H9 (cell line): ENCODE measurements around the gene ACOT2. TPM values are rescaled to one million over a fixed set of nuclear protein-coding genes. Genes with fewer than 3 reads are reported as not detected.

Experiments
- DNase-seq: peaks from one replicate; pipeline ENCODE4 v3.0.0-alpha.2; 2017
- H2AFZ ChIP-seq: one replicate; pipeline ENCODE4 v1.6.1; 2013; ENCODE audit warnings: mild to moderate bottlenecking, low read length, control low read depth, moderate library complexity
- H2AK5ac ChIP-seq: 2 replicates; pipeline ENCODE4 v1.6.1; 2013; ENCODE audit warnings: low read length, control low read depth, mixed read lengths; ENCODE audit not compliant: insufficient read length
- H2BK120ac ChIP-seq: one replicate; pipeline ENCODE4 v1.6.1; 2013; ENCODE audit warnings: low read depth, mild to moderate bottlenecking, low read length, control low read depth, inconsistent platforms; ENCODE audit not compliant: poor library complexity, severe bottlenecking
- H2BK12ac ChIP-seq: 2 replicates; pipeline ENCODE4 v1.6.1; 2013; ENCODE audit warnings: low read length, control low read depth, mixed read lengths, low read depth; ENCODE audit not compliant: insufficient read length
- H2BK15ac ChIP-seq: 2 replicates; pipeline ENCODE4 v1.6.1; 2013; ENCODE audit warnings: low read depth, low read length, control low read depth
- H2BK20ac ChIP-seq: one replicate; pipeline ENCODE4 v1.6.1; 2013; ENCODE audit warnings: low read depth, mild to moderate bottlenecking, low read length, control low read depth, inconsistent platforms; ENCODE audit not compliant: poor library complexity, severe bottlenecking
- H2BK5ac ChIP-seq: 2 replicates; pipeline ENCODE4 v1.6.1; 2013; ENCODE audit warnings: low read length, control low read depth, mixed read lengths; ENCODE audit not compliant: insufficient read length
- H3K14ac ChIP-seq: 2 replicates; pipeline ENCODE4 v1.6.1; 2013; ENCODE audit warnings: low read length, control low read depth; ENCODE audit not compliant: insufficient read depth
- H3K18ac ChIP-seq: 2 replicates; pipeline ENCODE4 v1.6.1; 2013; ENCODE audit warnings: low read depth, mild to moderate bottlenecking, mixed read lengths, low read length, control low read depth; ENCODE audit not compliant: insufficient read length
- H3K23ac ChIP-seq: 2 replicates; pipeline ENCODE4 v1.6.1; 2013; ENCODE audit warnings: low read length, control low read depth, mixed read lengths, low read depth; ENCODE audit not compliant: insufficient read length
- H3K23me2 ChIP-seq: 2 replicates; pipeline ENCODE4 v1.6.1; 2013; ENCODE audit warnings: low read depth, mild to moderate bottlenecking, mixed read lengths, low read length, control low read depth; ENCODE audit not compliant: insufficient read length, poor library complexity, severe bottlenecking
- H3K27ac ChIP-seq: 2 replicates; pipeline ENCODE4 v1.5.1; 2013; ENCODE audit warnings: low read length, control low read depth, mixed read lengths, low read depth; ENCODE audit not compliant: insufficient read length
- H3K27me3 ChIP-seq: 2 replicates; pipeline ENCODE4 v1.6.1; 2013; ENCODE audit warnings: low read length, control low read depth, inconsistent platforms; ENCODE audit not compliant: insufficient read depth
- H3K4ac ChIP-seq: 2 replicates; pipeline ENCODE4 v1.6.1; 2013; ENCODE audit warnings: low read depth, mild to moderate bottlenecking, control low read depth, inconsistent platforms, low read length, moderate library complexity
- H3K4me1 ChIP-seq: 2 replicates; pipeline ENCODE4 v1.6.1; 2013; ENCODE audit warnings: low read length, control low read depth, inconsistent platforms; ENCODE audit not compliant: insufficient read depth
- H3K4me2 ChIP-seq: 2 replicates; pipeline ENCODE4 v1.6.1; 2013; ENCODE audit warnings: low read length, control low read depth, mixed read lengths; ENCODE audit not compliant: insufficient read length, insufficient read depth
- H3K56ac ChIP-seq: 2 replicates; pipeline ENCODE4 v1.6.1; 2013; ENCODE audit warnings: low read depth, mild to moderate bottlenecking, mixed read lengths, low read length, control low read depth; ENCODE audit not compliant: insufficient read length
- H3K79me1 ChIP-seq: 2 replicates; pipeline ENCODE4 v1.6.1; 2013; ENCODE audit warnings: low read depth, mild to moderate bottlenecking, moderate library complexity, low read length, control low read depth, inconsistent platforms; ENCODE audit not compliant: insufficient read depth, poor library complexity, severe bottlenecking
- H3K79me2 ChIP-seq: 2 replicates; pipeline ENCODE4 v1.6.1; 2013; ENCODE audit warnings: low read length, control low read depth, inconsistent platforms; ENCODE audit not compliant: insufficient read depth
- H3K9ac ChIP-seq: 2 replicates; pipeline ENCODE4 v1.6.1; 2013; ENCODE audit warnings: low read length, control low read depth, mixed read lengths; ENCODE audit not compliant: insufficient read length; ENCODE audit errors: extremely low read depth
- H3K9me3 ChIP-seq: one replicate; pipeline ENCODE4 v1.6.1; 2013; ENCODE audit warnings: low read depth, low read length, inconsistent platforms; ENCODE audit not compliant: control insufficient read depth
- H3T11ph ChIP-seq: one replicate; pipeline ENCODE4 v1.6.1; 2013; ENCODE audit warnings: mild to moderate bottlenecking, low read length, control low read depth, inconsistent platforms
- H4K20me1 ChIP-seq: one replicate; pipeline ENCODE4 v1.6.1; 2013; ENCODE audit not compliant: control insufficient read depth, insufficient read length, insufficient read depth
- H4K5ac ChIP-seq: 2 replicates; pipeline ENCODE4 v1.6.1; 2013; ENCODE audit warnings: low read depth, mild to moderate bottlenecking, mixed read lengths, low read length, control low read depth; ENCODE audit not compliant: insufficient read length
- H4K8ac ChIP-seq: replicated peaks from 2 replicates; pipeline ENCODE4 v1.6.1; 2013; ENCODE audit warnings: low read length, control low read depth, mixed read lengths, low read depth; ENCODE audit not compliant: insufficient read length
- H4K91ac ChIP-seq: 2 replicates; pipeline ENCODE4 v1.6.1; 2013; ENCODE audit warnings: low read depth, mild to moderate bottlenecking, moderate library complexity, mixed read lengths, low read length, control low read depth; ENCODE audit not compliant: insufficient read length
- H3K27ac Mint-ChIP-seq, 3 experiments: 2 replicates in 2 of 3; 3 replicates in 1 of 3; pipeline ENCODE4 v1.8.0; 2020 to 2021; ENCODE audit warnings: mixed read lengths in 3 of 3, mild to moderate bottlenecking in 1 of 3, moderate library complexity in 1 of 3
- H3K27me3 Mint-ChIP-seq: 2 replicates; pipeline ENCODE4 v1.8.0; 2021; ENCODE audit warnings: low read depth, mild to moderate bottlenecking, moderate library complexity, mixed read lengths
- H3K36me3 Mint-ChIP-seq, 3 experiments: 2 replicates in 2 of 3; 3 replicates in 1 of 3; pipeline ENCODE4 v1.8.0; 2020 to 2021; ENCODE audit warnings: low read depth in 3 of 3, mixed read lengths in 3 of 3; ENCODE audit not compliant: insufficient read depth in 1 of 3
- H3K4me1 Mint-ChIP-seq, 2 experiments: 2 replicates each; pipeline ENCODE4 v1.8.0; 2020; ENCODE audit warnings: mixed read lengths in 2 of 2
- H3K4me3 Mint-ChIP-seq, 2 experiments: 2 replicates in 1 of 2; 3 replicates in 1 of 2; pipeline ENCODE4 v1.8.0; 2020 to 2021; ENCODE audit warnings: mild to moderate bottlenecking in 2 of 2, mixed read lengths in 2 of 2, moderate library complexity in 1 of 2
- H3K9me3 Mint-ChIP-seq, 2 experiments: 2 replicates in 1 of 2; 3 replicates in 1 of 2; pipeline ENCODE4 v1.8.0; 2020; ENCODE audit warnings: mild to moderate bottlenecking in 2 of 2, mixed read lengths in 2 of 2, moderate library complexity in 1 of 2
- CTCF ChIP-seq: fragments of 200-600 bp; sonication (generic); conservative IDR thresholded peaks from 3 replicates; pipeline ENCODE4 v1.8.0; 2021; ENCODE audit warnings: antibody characterized with exemption, mild to moderate bottlenecking
- WGBS: extraction: QIAGEN DNeasy Blood & Tissue Kit; methylation state at CpG from one replicate; pipeline ENCODE4 v1.1.7; 2013; ENCODE audit warnings: missing lambda C conversion rate, low lambda C conversion rate, mixed read lengths; ENCODE audit not compliant: insufficient read length; ENCODE audit errors: extremely low coverage; 5-methylcytosine and 5-hydroxymethylcytosine counted together
- total RNA-seq: library from RNA; stranded (reverse); gene quantifications from 2 replicates; pipeline ENCODE4 v1.2.1, GENCODE V29; 2021

The ACOT2 gene
- total RNA-seq, 1 experiment from 2014 or later: 10.2 TPM

GRCh38 chr14:73623504-73624054 is 54.6 kb downstream of the ACOT2 start:
- Histone ChIP-seq H3T11ph (no peak overlapping the region), H3K4me2 (no peak overlapping the region), H3K79me1 (no peaks in the 10 kb centered on the region)

More at GRCh38 chr14:73623504-73624054, 54.6 kb downstream of the ACOT2 start:
- H3K14ac ChIP-seq: no peak overlapping the region
- H2AK5ac ChIP-seq: no peak overlapping the region
- no peak overlapping the region for H2AFZ ChIP-seq
- no peak overlapping the region for H2BK20ac ChIP-seq
- H2BK12ac ChIP-seq: no peak overlapping the region
- H2BK120ac ChIP-seq: no peak overlapping the region
- no peak overlapping the region for H3K23ac ChIP-seq
- no peak overlapping the region for H4K91ac ChIP-seq
- H3K9ac ChIP-seq: no peak overlapping the region
- H3K18ac ChIP-seq: peak overlapping the region; percentile 53
- no peak overlapping the region for H2BK15ac ChIP-seq
- H3K27me3 ChIP-seq: no peaks in the 10 kb centered on the region
- no peak overlapping the region for H2BK5ac ChIP-seq
- no peaks in the 10 kb centered on the region for H3K23me2 ChIP-seq
- DNase-seq: peak; percentile 49
- WGBS: no CpG with 5 or more reads among the region's 4 CpGs
- no peaks in the 10 kb centered on the region; the same call in 1 of the 2 replicates for H3K79me2 ChIP-seq
- H4K5ac ChIP-seq: no peak overlapping the region
- no peaks in the 10 kb centered on the region for H3K9me3 ChIP-seq
- Mint-ChIP-seq H3K9me3 (peaks cover 0 to 2% of the 10 kb centered on the region in 2 experiments; a peak in 1 of 5 replicates), H3K27ac (peak overlapping the region in 2 of 3 experiments; percentile 67 to 83; a peak in 2 of 7 replicates), H3K36me3 (peaks cover 0 to 5% (median 0%) of the 10 kb centered on the region in 3 experiments; a peak in 3 of 7 replicates), H3K4me1 (peaks cover 2% of the 10 kb centered on the region in 2 experiments; a peak in 1 of 4 replicates), H3K4me3 (no peak overlapping the region), H3K27me3 (no peaks in the 10 kb centered on the region; the same call in 1 of the 2 replicates)
- no peak overlapping the region for H3K56ac ChIP-seq
- H4K8ac ChIP-seq: no peak overlapping the region
- H3K4me1 ChIP-seq: no peaks in the 10 kb centered on the region
- H3K4ac ChIP-seq: no peak overlapping the region
- TF ChIP-seq CTCF: no peak
- no peak overlapping the region for H3K27ac ChIP-seq
- no peaks in the 10 kb centered on the region for H4K20me1 ChIP-seq

Other genes starting within 250 kb of the ACOT2 start
- 46.5 and 51.9 TPM in 2 replicates for gene NUMB, start 110.7 kb upstream of the ACOT2 start, total RNA-seq
- 32.1 and 37.2 TPM in 2 replicates for gene RIOX1, start 78.3 kb upstream of the ACOT2 start, total RNA-seq
- gene ACOT1, start 32.1 kb upstream of the ACOT2 start, total RNA-seq: 2.0 and 3.9 TPM in 2 replicates
- 0.15 and 0.31 TPM in 2 replicates for gene HEATR4, start 10.3 kb upstream of the ACOT2 start, total RNA-seq
- gene ACOT4, start 22.7 kb downstream of the ACOT2 start, total RNA-seq: 1.8 and 1.9 TPM in 2 replicates
- not detected in 2 replicates for gene ACOT6, start 43.3 kb downstream of the ACOT2 start, total RNA-seq
- gene DNAL1, start 75.8 kb downstream of the ACOT2 start, total RNA-seq: 12.3 and 17.7 TPM in 2 replicates
- gene PNMA1, start 145.2 kb downstream of the ACOT2 start, total RNA-seq: 56.1 and 58.0 TPM in 2 replicates